HG03520 (cell line): Measurements from ENCODE around the gene DLL1.
"Not testable (repeated sequence)": the region's sequence is repeated elsewhere in the genome, so short reads cannot be mapped to it uniquely, and the experiment has no call there.

Experiments
- ATAC-seq: cut with Tn5 transposase; IDR thresholded peaks from one replicate; pipeline ENCODE4 v1.9.1; 2021; ENCODE audit warnings: mild to moderate bottlenecking, moderate library complexity; ENCODE audit not compliant: unreplicated experiment

DLL1 gene, protein sequence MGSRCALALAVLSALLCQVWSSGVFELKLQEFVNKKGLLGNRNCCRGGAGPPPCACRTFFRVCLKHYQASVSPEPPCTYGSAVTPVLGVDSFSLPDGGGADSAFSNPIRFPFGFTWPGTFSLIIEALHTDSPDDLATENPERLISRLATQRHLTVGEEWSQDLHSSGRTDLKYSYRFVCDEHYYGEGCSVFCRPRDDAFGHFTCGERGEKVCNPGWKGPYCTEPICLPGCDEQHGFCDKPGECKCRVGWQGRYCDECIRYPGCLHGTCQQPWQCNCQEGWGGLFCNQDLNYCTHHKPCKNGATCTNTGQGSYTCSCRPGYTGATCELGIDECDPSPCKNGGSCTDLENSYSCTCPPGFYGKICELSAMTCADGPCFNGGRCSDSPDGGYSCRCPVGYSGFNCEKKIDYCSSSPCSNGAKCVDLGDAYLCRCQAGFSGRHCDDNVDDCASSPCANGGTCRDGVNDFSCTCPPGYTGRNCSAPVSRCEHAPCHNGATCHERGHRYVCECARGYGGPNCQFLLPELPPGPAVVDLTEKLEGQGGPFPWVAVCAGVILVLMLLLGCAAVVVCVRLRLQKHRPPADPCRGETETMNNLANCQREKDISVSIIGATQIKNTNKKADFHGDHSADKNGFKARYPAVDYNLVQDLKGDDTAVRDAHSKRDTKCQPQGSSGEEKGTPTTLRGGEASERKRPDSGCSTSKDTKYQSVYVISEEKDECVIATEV

DNA sequence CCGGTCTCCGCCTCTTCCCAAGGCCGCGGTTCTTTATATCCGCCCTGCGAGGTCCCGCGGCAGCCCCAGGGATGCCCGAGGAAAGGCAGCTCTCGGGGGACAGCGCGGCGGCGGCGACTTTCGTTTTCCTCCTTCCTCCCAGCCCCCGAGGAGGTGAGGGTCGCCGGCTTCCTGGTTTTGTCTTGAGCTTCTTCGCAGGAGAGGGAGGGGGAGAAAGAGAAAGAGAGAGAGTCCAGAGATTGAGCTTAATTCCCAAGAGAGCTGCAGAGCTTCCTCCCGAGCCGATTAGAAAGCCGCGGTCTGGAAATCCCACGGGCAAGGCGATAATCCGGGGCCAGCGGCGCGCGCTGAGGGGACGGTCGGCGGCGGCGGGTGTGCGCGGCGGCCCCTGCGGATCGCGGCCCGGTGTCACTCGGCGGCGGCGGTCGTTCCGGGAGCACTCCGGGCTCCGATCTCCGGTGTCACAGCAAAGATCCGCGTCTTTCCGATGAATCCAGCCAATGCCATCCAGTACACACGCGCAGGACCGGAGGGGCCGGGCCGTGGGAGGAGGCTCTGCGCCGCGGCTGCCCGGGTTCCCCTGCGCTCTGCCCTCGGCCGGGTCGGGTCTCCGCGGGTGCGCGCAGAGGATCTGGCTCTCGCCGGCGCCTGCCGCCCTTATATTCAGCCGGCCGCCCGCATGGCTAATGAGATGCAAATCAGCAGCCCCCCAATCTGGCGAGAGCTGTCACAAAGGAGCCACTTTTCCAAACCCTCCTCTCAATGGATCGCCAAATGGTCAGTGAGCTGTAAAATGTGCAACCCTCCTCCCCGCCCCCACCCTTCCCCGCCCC is at the start of gene DLL1:
TSS of gene DLL1 (minus strand) at position 783 of the 833 bp plus-strand sequence. CDS start 939 bp downstream, outside the sequence.
- no peak for ATAC-seq

GRCh38 chr6:170335199-170335598 is 44.3 kb upstream of the DLL1 start:
- not testable (repeated sequence) for ATAC-seq

- ATAC-seq, result no peak
Measured at GRCh38 chr6:170329321-170329720, 38.4 kb upstream of the DLL1 start.

DNA sequence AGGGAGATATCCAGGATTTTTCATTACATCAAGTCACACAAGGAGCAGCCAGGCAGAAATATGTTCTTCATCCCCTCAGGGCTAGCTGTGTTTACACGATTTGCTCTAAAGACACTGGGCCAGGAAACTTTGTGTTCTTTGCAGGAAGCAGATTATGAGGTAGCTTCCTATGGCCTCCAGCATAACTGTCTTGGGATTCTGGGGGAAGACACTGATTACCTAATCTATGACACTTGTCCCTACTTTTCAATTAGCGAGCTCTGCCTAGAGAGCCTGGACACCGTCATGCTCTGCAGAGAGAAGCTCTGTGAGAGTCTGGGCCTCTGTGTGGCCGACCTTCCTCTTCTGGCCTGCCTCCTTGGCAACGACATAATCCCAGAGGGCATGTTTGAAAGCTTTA is 26.8 kb upstream of the DLL1 start:
- no peak for ATAC-seq

GRCh38 chr6:170317076-170317475 is 26.2 kb upstream of the DLL1 start:
- ATAC-seq, result no peak

GRCh38 chr6:170316071-170316470 is 25.2 kb upstream of the DLL1 start:
- ATAC-seq, result no peak

DNA sequence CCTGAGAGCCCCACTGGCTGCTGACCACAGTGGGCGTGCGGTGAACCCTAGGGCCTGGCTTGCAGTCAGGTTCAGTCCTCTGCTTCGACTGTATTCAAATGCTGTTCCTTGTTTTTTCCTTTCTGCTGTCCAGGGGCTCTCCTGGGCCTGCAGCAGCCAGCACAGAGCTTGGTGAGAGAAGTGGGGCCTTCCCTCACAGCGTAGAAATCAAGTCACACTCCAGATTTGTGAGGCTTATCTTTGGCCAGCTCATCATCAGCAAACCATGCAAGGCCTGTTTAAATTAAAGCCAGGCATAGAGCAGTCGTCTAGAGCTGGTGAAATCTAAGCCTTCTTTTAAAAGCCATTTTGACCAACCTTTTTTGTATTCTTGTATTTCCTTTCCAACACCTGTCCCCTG is 24.1 kb upstream of the DLL1 start:
- no peak for ATAC-seq

- ATAC-seq, result no peak
Measured at GRCh38 chr6:170313716-170314295, 22.9 kb upstream of the DLL1 start.

DNA sequence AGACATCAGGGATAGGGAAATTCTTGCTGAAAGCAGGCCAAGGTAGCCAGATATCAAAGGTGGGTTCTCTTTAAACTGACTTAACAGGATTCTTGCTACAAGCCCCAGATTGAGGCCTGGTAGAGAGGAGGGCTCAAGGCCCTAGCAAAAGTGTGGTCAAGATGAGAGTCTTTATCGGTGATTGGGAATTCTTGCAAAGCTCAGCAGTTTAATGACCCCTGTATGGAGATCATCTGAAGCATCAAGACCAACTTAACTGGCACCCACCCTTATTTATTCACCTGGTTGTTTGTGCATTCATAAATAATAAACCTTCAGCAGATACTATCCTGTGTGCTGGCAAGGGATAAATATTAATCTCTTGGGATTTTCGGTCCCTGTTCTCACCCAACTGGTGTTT is 22.0 kb upstream of the DLL1 start:
- no peak for ATAC-seq

- ATAC-seq, result no peak
Measured at GRCh38 chr6:170311696-170312095, 20.8 kb upstream of the DLL1 start.

- no peak for ATAC-seq
Measured at GRCh38 chr6:170308761-170309160, 17.9 kb upstream of the DLL1 start.

DNA sequence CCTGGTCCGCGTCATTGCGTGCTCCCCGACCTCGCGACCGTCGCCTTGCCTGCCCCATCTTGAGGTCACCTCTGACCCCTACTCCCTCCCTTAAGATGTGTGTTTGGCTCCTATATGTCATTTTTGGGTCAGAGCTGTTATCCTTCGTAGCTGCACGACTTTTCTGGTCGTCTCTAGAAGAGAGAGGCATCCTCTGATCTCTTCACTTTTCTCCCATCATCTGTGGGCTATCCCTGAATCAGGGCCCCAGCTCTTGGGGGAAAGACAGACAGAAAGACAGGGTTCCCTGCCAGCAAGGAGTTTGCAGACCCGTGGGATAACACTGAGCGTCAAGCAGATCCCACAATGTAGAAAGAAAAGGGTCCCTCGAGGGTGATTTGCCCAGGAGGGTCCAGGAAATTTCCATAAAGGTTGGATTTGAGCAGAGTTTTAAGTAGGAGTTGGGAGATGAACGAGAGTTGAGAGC is 16.2 kb upstream of the DLL1 start:
- ATAC-seq, result no peak

- ATAC-seq, result peak; percentile 96
Measured at GRCh38 chr6:170306324-170307079, 15.6 kb upstream of the DLL1 start, which contains the start of gene FAM120B. Gene FAM120B, plus strand, starts transcription at chr6:170306758. Its CDS starts 10,633 bp downstream, at chr6:170317391.

DNA sequence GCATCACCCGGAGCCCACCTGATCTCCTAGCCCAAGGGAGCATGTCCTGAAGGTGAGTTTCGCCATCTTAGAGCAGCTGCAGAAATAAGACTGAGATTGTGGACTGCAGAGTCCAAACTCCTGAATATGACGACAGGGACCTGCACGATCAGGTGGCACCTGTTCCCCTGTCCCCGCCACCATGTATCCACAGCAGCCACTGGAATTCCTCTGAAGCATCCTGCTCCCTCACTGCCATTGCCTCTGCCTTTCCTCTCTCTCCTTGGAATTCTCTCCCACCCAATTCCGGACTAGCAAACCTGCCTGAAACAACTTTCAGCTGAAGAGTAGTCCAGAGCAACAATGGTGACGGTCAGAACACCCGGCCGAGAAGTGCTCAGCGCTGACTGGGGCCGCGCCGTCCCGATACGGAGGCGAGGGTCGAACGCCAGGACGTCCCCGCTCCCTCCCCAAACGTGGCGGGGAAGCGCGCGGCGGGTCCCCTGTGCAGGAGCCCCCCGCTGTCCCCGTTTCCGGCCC is 15.0 kb upstream of the DLL1 start:
- ATAC-seq, result no peak

DNA sequence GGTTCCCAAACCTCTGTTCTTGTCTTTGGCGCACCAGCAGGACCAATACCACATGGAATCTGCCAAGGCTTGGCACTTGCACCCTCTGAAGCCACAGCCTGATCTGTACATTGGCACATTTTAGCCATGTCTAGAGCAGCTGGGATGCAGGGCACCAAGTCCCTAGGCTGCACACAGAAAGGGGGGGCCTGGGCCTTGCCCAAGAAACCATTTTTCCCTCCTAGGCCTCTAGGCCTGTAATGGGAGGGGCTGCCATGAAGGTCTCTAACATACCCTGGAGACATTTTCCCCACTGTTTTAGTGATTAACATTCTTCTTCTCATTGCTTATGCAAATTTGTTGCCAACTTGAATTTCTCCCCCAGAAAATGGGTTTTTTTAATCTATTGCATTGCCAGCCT is 10.3 kb upstream of the DLL1 start:
- ATAC-seq, result no peak

DNA sequence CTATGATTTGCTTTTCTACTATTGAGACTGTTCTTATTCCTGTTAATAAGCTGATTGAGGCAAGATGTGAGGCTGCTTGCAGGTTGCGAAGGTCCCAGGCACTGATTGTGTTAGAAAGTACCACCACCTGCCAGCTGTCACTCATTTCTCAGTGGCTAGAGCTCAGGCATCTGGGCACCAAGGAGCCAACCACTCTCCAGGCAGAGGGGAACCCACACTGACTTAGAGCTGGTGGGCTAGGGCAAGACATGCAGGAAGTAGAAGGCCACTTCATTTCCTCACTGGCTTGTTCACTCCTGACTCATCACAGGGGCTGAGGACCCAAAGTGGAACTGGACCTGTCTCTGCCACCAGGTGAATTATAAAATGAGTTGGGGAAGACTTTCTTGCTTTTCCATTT is 7.8 kb upstream of the DLL1 start:
- ATAC-seq, result no peak

DNA sequence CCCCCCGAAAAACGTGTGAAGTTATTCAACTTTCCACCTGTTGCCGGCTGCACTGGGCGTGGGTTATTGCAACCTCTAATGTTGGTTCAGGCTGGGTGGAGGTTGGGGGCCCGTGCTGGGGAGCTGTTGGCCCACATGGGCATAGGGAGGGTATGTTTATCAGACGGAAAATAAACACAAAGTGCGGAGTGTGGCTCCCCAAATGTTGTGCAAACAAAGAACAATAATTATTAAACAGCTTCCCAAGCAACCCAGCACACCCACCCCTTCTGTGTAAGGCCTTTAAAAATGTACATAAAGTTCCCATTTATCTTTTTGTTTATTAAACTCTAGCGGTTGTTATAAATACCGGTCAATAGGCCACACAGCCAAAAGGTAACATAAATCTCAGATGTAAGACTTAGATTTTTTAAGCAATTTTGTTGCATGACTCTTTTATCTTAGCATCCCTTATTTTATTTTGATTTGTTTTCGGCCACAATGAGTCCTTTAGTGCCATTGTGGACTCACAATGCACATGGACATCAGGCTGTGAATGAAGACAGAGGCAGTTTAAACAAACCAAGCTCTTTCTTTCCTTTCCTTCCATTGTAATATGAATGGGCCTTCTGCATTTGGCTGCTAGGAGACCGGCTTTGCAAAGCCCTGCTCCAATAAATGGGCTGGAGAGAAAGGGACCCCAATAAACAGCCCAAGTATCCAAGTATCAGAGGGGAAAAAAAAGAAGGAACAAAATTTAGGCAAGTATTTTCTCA is 6.9 kb upstream of the DLL1 start:
- ATAC-seq, result no peak

DNA sequence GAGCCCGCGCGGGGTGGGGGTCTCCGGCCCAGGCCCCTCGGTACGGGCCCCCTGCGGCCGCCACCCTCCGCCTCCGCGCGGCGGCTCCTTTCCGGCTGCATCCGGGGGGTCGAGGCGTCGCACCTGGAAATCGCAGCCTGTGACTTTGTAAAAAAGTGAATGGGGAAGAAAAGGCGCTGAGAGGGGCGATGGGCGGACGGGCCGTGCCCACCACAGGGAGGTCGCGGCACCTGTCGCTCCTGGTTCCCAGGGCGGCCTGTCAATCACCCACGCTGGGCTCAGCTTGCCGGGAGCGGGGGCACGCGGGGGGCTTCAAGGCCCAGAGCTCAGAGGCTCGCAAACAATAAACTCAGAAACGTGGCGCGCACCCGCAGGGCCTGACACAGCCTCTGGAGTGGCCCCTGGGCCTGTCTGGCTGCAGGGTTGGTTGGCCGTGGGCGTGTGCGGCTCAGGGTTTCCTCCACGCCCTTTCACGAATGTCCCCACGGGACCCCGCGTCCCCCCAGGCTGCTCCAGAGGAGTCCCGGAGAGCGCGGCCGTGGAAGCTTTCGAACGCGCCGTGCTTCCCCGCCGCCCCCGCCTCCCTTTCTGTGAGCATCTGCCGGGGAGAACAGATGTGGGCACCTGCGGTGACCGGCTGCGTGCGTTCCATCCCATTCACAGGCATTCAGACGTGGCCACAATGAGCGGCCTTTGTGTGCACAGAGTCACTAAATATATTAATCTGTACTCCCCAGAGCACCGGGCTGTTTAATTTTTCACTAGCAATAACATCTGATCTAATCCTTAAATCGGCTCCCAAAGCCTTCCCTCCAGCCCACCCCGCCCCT is 6.1 kb upstream of the DLL1 start:
- no peak for ATAC-seq
